C4-2B (cell line): ENCODE measurements around the gene RAB5B.

Experiments used
- CTCF ChIP-seq: fragments of 450-650 bp; conservative IDR thresholded peaks from 2 replicates; pipeline ENCODE4 v1.5.1; 2017; ENCODE audit warnings: mild to moderate bottlenecking
- ZFX ChIP-seq: fragments of 450-650 bp; IDR thresholded peaks from 2 replicates; pipeline ENCODE4 v1.6.1; 2017

DNA sequence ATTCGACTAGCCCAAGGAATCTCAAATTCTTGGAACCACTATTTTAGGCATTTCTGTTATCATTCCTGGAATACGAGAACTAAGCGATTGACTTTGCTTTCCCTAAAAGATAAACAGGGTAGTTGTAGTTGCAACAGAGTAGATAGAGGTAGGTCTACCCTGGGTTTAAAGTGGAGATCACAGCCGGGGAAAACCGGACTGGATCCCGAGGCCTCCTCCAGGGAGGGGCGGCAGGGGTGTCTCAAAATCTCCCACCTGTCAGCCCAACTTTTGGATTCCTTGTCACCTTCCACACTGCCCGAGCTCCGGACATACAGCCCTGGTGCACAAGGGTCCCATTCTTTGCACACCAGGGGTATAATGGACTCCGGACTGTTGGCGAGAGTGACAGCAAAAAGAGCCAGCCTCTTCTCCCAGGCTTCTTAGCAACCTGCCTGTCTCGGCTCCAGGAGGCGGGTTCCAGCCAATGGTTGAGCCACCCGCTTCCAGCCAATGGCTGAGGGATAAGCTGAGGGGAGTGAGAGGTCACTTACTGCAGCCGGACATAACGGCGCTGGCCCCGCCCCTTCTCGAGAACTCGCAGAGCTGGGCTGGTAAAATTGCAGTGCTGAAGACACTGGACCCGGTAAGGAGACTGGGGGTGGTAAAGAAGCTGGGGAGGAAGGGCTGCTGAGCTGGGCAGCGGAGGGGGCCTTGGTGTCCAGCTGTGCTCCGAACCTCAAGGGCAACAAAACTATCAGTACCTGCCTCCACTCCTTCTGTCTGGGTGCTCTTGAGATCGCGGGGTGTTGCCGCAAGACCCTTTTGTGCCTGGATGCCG is 23.0 kb downstream of the RAB5B start, which contains the start of gene SUOX:
- TF ChIP-seq CTCF = no peak
- no peak for TF ChIP-seq ZFX
